GM12875 (cell line): ENCODE data around the gene ZMIZ1.

Source experiments
- H3K4me3 ChIP-seq: one replicate; pipeline ENCODE4 v1.5.1; 2011; ENCODE audit warnings: low read depth, low read length, control low read depth
- CTCF ChIP-seq: IDR thresholded peaks from 2 replicates; pipeline ENCODE4 v1.5.1; 2011; ENCODE audit warnings: low read depth, mild to moderate bottlenecking, control low read depth, inconsistent platforms, low read length, moderate library complexity, borderline replicate concordance; ENCODE audit not compliant: insufficient read depth

The ZMIZ1 gene

GRCh38 chr10:79127151-79127961 is 58.6 kb downstream of the ZMIZ1 start:
- TF ChIP-seq CTCF, result no peak
- H3K4me3 ChIP-seq, result no peak overlapping the region

GRCh38 chr10:79128241-79128922 is 59.6 kb downstream of the ZMIZ1 start:
- TF ChIP-seq CTCF, result no peak
- no peak overlapping the region for H3K4me3 ChIP-seq

GRCh38 chr10:79128923-79129305 is 60.1 kb downstream of the ZMIZ1 start:
- no peak for TF ChIP-seq CTCF
- H3K4me3 ChIP-seq, result no peak overlapping the region

GRCh38 chr10:79129361-79129997 is 60.7 kb downstream of the ZMIZ1 start:
- TF ChIP-seq CTCF, result no peak
- no peak overlapping the region for H3K4me3 ChIP-seq

- no peak for TF ChIP-seq CTCF
- H3K4me3 ChIP-seq, result no peak overlapping the region
Observed at GRCh38 chr10:79130255-79130654, 61.5 kb downstream of the ZMIZ1 start.

GRCh38 chr10:79130846-79131245 is 62.1 kb downstream of the ZMIZ1 start:
- TF ChIP-seq CTCF, result no peak
- no peak overlapping the region for H3K4me3 ChIP-seq
